Measurements from ENCODE around the gene SLC48A1.
A peak's percentile ranks its signal among the peaks of the same experiment; 100 is the strongest.

SLC48A1 gene

DNA sequence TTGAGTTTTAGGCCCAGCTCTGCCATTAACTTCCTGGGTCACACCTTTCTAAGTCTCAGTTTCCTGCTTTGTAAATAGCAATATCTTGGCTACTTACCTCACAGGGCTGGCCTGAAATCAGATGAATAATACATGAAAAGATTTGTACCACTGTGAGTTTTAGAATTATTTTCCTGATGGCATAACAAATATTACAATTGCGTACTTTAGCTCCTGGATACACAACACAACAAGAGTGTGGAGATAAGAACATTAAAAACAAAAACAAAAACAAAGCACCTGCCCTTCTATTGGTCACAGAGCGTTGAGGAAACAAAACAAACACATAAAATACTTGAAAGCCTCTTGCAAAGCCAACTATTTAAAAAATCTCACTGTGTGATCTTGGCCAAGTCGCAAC lies 51.6 kb downstream of the SLC48A1 start:
- DNase-seq = no peak

DNA sequence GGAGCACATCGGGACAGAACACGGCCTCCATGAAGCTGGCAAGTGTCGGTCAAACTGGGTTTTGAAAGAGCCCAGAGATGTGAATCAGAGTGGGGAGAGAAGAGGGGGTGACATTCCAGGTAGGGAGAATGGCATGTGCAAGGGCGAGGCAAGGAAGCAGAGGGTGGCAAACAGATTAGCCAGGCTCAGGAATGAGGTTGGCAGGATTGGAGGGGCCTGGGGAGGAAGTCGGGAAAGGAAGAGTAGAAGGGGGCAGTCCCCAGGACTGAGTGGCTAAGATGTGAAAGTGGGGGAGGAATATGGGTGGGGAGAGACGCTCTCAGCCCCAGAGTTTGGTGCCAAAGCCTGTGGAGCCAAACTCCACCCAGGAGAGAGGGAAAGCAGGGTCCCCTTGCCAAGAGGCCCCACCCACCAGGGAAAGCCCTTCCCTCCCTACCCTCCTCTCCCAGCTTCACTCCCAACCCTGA lies 52.2 kb downstream of the SLC48A1 start:
- DNase-seq = no peak

DNA sequence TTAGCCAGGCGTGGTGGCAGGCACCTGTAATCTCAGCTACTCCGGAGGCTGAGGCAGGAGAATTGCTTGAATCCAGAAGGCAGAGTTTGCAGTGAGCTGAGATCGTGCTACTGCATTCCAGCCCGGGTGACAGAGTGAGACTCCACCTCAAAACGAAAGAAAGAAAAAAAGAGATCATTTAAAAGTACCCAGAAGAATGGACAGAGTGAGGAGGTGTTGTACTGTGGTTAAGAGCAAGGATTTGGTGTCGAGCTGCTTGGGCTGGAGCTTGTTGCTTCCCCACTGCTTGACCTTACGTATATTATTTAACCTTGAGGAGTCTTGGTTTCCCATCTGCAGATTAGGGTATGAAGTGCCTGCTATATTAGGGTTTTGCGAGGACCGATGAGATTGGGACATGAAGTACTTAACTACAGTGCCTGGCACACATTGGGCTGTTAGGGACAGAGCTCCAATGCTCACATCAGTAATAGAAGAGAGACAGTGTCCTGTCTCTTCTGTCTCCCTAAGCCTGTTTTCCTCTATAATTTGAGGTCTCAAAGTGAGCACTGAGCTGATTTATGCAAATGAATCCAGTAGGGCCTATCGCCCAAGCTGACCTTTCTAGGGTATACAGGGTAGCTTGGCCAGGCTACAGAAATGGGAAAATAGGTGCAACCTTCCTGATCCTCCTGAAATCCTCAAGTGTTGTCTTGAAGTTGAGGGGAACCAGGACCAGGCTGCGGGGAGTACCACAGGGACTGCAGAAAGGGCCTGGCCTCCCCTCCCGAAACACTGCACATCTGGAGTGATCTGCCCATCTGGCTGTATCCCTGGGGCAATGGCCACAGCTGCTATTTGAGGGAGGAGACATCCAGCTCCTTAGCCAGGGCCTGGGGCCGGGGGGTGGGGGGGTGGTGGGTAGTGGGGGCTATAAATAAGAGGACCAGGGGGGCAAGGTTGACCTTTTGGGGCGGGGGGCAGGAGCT lies 55.3 kb downstream of the SLC48A1 start:
- no peak for DNase-seq

DNA sequence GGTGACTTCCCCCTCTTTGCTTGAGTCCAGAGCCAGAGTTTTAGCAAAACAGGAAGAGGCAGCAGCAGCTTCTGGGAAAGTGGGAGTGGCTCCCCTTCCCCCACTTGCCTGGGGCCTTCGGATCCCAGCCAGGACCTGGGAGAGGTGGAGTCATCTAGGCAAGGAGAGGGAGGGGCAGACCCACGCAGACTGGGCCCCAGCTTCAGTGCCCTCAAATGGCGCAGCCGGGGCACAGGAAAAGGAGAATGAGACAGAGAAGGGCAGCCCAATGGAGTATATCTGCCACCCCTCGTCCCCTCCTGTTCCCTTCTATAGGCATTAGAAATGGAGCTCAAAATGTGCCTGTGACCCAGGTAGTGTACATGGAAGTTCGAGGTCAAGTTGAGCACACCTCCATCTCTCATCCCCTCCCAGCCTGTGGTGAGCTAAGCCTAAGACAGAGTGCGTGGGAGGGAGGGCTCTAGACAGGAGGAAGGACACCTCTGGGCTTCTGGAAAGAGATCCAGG lies 56.0 kb downstream of the SLC48A1 start:
- DNase-seq = peak; percentile 67

DNA sequence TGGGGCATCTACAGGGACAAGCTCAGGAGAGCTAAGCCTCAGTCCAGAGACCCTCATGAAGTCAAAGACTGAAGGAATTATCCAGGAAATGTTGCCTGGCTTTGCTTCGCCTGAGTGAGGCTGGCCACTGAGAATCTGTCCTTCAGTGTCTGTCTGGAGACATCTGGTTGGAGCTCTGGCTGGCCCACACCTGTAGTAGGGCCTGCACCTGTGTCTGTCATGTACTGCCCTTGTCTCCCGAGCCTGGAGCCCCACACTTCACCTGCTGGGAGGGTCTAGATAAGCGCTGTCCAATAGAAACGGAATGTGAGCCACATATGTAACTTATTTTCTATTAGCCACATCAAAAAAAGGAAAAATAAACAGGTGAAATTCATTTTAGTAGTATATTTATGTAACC lies 56.5 kb downstream of the SLC48A1 start:
- DNase-seq = no peak

All from right kidney (tissue), 1 donor.